Rectal smooth muscle tissue (tissue), 1 donor: ENCODE measurements around the gene C11orf97.
"Not testable (repeated sequence)": the region's sequence is repeated elsewhere in the genome, so short reads cannot be mapped to it uniquely, and the experiment has no call there.

Source experiments
- H3K27ac ChIP-seq: one replicate; pipeline ENCODE4 v1.7.0; 2013; ENCODE audit warnings: low read depth, low read length, inconsistent platforms
- H3K27me3 ChIP-seq: one replicate; pipeline ENCODE4 v1.7.0; 2013; ENCODE audit warnings: low read length; ENCODE audit not compliant: control insufficient read depth, insufficient read depth
- H3K36me3 ChIP-seq: one replicate; pipeline ENCODE4 v1.7.0; 2013; ENCODE audit warnings: low read length; ENCODE audit not compliant: control insufficient read depth, insufficient read depth
- H3K4me1 ChIP-seq: one replicate; pipeline ENCODE4 v1.7.0; 2013; ENCODE audit warnings: low read length; ENCODE audit not compliant: control insufficient read depth, insufficient read depth
- H3K4me3 ChIP-seq: one replicate; pipeline ENCODE4 v1.7.0; 2013; ENCODE audit warnings: low read length
- H3K9ac ChIP-seq: one replicate; pipeline ENCODE4 v1.7.0; 2013; ENCODE audit warnings: low read length

Gene C11orf97

GRCh38 chr11:94549146-94549545, 36.9 kb downstream of the C11orf97 start:
- H3K4me1 ChIP-seq, result peaks cover 5% of the 10 kb centered on the region
- H3K27me3 ChIP-seq, result no peaks in the 10 kb centered on the region
- H3K9ac ChIP-seq, result no peak overlapping the region
- H3K27ac ChIP-seq, result no peak overlapping the region
- H3K36me3 ChIP-seq, result no peaks in the 10 kb centered on the region
- H3K4me3 ChIP-seq, result no peak overlapping the region

GRCh38 chr11:94550513-94550912, 38.3 kb downstream of the C11orf97 start:
- Histone ChIP-seq H3K36me3 (no peaks in the 10 kb centered on the region), H3K27me3 (no peaks in the 10 kb centered on the region), H3K9ac (no peak overlapping the region), H3K4me1 (peaks cover 5% of the 10 kb centered on the region), H3K27ac (no peak overlapping the region), H3K4me3 (no peak overlapping the region)

GRCh38 chr11:94553938-94554337, 41.7 kb downstream of the C11orf97 start:
- no peaks in the 10 kb centered on the region for H3K27me3 ChIP-seq
- H3K36me3 ChIP-seq, result no peaks in the 10 kb centered on the region
- peaks cover 2% of the 10 kb centered on the region for H3K4me1 ChIP-seq
- H3K27ac ChIP-seq, result no peak overlapping the region
- no peak overlapping the region for H3K4me3 ChIP-seq
- no peak overlapping the region for H3K9ac ChIP-seq

GRCh38 chr11:94555752-94556329, 43.6 kb downstream of the C11orf97 start:
- H3K4me3 ChIP-seq, H3K36me3 ChIP-seq, H3K27me3 ChIP-seq, H3K27ac ChIP-seq, H3K9ac ChIP-seq, H3K4me1 ChIP-seq: not testable (repeated sequence)

GRCh38 chr11:94557421-94557820, 45.2 kb downstream of the C11orf97 start:
- Histone ChIP-seq H3K27me3 (no peaks in the 10 kb centered on the region), H3K36me3 (no peaks in the 10 kb centered on the region), H3K27ac (no peak overlapping the region), H3K4me1 (peaks cover 2% of the 10 kb centered on the region), H3K9ac (no peak overlapping the region), H3K4me3 (no peak overlapping the region)

- Histone ChIP-seq H3K4me3 (no peak overlapping the region), H3K36me3 (no peaks in the 10 kb centered on the region), H3K27ac (no peak overlapping the region), H3K4me1 (peaks cover 2% of the 10 kb centered on the region), H3K27me3 (no peaks in the 10 kb centered on the region), H3K9ac (no peak overlapping the region)
Measured at GRCh38 chr11:94557992-94558391, 45.7 kb downstream of the C11orf97 start.

GRCh38 chr11:94558468-94558867, 46.2 kb downstream of the C11orf97 start:
- H3K27me3 ChIP-seq, result no peaks in the 10 kb centered on the region
- H3K27ac ChIP-seq, result no peak overlapping the region
- H3K9ac ChIP-seq, result no peak overlapping the region
- no peak overlapping the region for H3K4me3 ChIP-seq
- peaks cover 2% of the 10 kb centered on the region for H3K4me1 ChIP-seq
- no peaks in the 10 kb centered on the region for H3K36me3 ChIP-seq

- no peak overlapping the region for H3K27ac ChIP-seq
Measured at GRCh38 chr11:94558932-94559331, 46.7 kb downstream of the C11orf97 start.

GRCh38 chr11:94559361-94559760, 47.1 kb downstream of the C11orf97 start:
- Histone ChIP-seq H3K4me1 (peaks cover 5% of the 10 kb centered on the region), H3K27ac (no peak overlapping the region), H3K4me3 (no peak overlapping the region), H3K27me3 (no peaks in the 10 kb centered on the region), H3K9ac (no peak overlapping the region), H3K36me3 (no peaks in the 10 kb centered on the region)

More at GRCh38 chr11:94558932-94559331, 46.7 kb downstream of the C11orf97 start:
- Histone ChIP-seq H3K4me1 (peaks cover 5% of the 10 kb centered on the region), H3K9ac (no peak overlapping the region), H3K27me3 (no peaks in the 10 kb centered on the region), H3K4me3 (no peak overlapping the region), H3K36me3 (no peaks in the 10 kb centered on the region)

- no peak overlapping the region for H3K27ac ChIP-seq
- H3K4me3 ChIP-seq, result no peak overlapping the region
- peaks cover 5% of the 10 kb centered on the region for H3K4me1 ChIP-seq
- no peaks in the 10 kb centered on the region for H3K27me3 ChIP-seq
- no peak overlapping the region for H3K9ac ChIP-seq
- H3K36me3 ChIP-seq, result no peaks in the 10 kb centered on the region
Measured at GRCh38 chr11:94560834-94561233, 48.6 kb downstream of the C11orf97 start.

GRCh38 chr11:94563176-94563847, 51.1 kb downstream of the C11orf97 start:
- no peak overlapping the region for H3K27ac ChIP-seq
- no peak overlapping the region for H3K9ac ChIP-seq
- no peaks in the 10 kb centered on the region for H3K36me3 ChIP-seq
- no peaks in the 10 kb centered on the region for H3K27me3 ChIP-seq
- peaks cover 3% of the 10 kb centered on the region for H3K4me1 ChIP-seq
- H3K4me3 ChIP-seq, result no peak overlapping the region

GRCh38 chr11:94563848-94564467, 51.7 kb downstream of the C11orf97 start:
- Histone ChIP-seq H3K9ac (no peak overlapping the region), H3K27me3 (no peaks in the 10 kb centered on the region)

More at GRCh38 chr11:94563848-94564467, 51.7 kb downstream of the C11orf97 start:
- Histone ChIP-seq H3K27ac (no peak overlapping the region), H3K4me3 (no peak overlapping the region), H3K4me1 (peaks cover 3% of the 10 kb centered on the region), H3K36me3 (no peaks in the 10 kb centered on the region)
